Thyroid gland (tissue), 4 donors: Measurements from ENCODE around the gene BACH2.

Source experiments
- CTCF ChIP-seq, 6 experiments: fragments of 200-600 bp in 3 of 6; fragments of 450-650 bp in 3 of 6; sonication (generic) in 3 of 6; IDR thresholded peaks; one replicate each; pipeline ENCODE4 v1.5.1; 2016 to 2019; ENCODE audit warnings: antibody characterized with exemption in 6 of 6, mild to moderate bottlenecking in 2 of 6, inconsistent platforms in 1 of 6, moderate library complexity in 1 of 6
- POLR2A ChIP-seq, 2 donors: fragments of 450-650 bp; IDR thresholded peaks; one replicate each; pipeline ENCODE4 v1.6.1; 2017; ENCODE audit warnings: antibody characterized with exemption in 2 of 2, mild to moderate bottlenecking in 2 of 2, moderate library complexity in 1 of 2

GRCh38 chr6:90107771-90108282 lies 188.8 kb downstream of the BACH2 start:
- TF ChIP-seq CTCF (IDR thresholded peaks at IDR 0.05) (no peak), POLR2A (IDR thresholded peaks at IDR 0.05) (no peak)
